HEK293 (cell line): ENCODE measurements around the gene AMPD2.

Source experiments
- CTCF ChIA-PET: fragments of 350-600 bp; formaldehyde crosslinking; extraction: SDS; loops from one replicate; lab custom pipeline; 2021; ENCODE audit warnings: antibody characterized with exemption; lab: Yijun Ruan, JAX
- POLR2A ChIA-PET: fragments of 300-600 bp; formaldehyde crosslinking; extraction: SDS; loops from one replicate; lab custom pipeline; 2020; ENCODE audit warnings: antibody characterized with exemption, inconsistent platforms; lab: Yijun Ruan, JAX
- H3K27ac ChIP-seq: fragments of 200-500 bp; sonication (Bioruptor generic); 2 replicates; pipeline ENCODE4 v1.5.1; 2014; ENCODE audit warnings: low read depth, low read length, control low read depth, inconsistent platforms; ENCODE audit errors: extremely low read depth
- H3K36me3 ChIP-seq, 2 experiments: fragments of 200-500 bp in 1 of 2; sonication (Bioruptor generic) in 1 of 2; 1 replicate in 1 of 2; 2 replicates in 1 of 2; pipeline ENCODE4 v1.5.1; 2014 to 2017; ENCODE audit warnings: inconsistent platforms in 2 of 2, low read length in 2 of 2; ENCODE audit not compliant: control insufficient read depth in 2 of 2, insufficient read depth in 1 of 2
- H3K4me1 ChIP-seq: fragments of 200-500 bp; sonication (Bioruptor generic); 2 replicates; pipeline ENCODE4 v1.5.1; 2014; ENCODE audit warnings: mild to moderate bottlenecking, low read length, inconsistent platforms; ENCODE audit not compliant: control insufficient read depth, insufficient read depth
- H3K4me3 ChIP-seq: 2 replicates; pipeline ENCODE4 v1.5.1; 2011; ENCODE audit warnings: low read depth, mild to moderate bottlenecking, control low read depth, low read length, moderate library complexity
- H3K9me3 ChIP-seq: fragments of 200-500 bp; sonication (Bioruptor generic); 2 replicates; pipeline ENCODE4 v1.5.1; 2014; ENCODE audit warnings: low read depth, low read length, inconsistent platforms; ENCODE audit not compliant: control insufficient read depth, insufficient read depth
- KLF1 ChIP-seq: fragments of 450-650 bp; formaldehyde crosslinking; IDR thresholded peaks from 2 replicates; pipeline ENCODE4 v1.5.1; 2016; ENCODE audit warnings: missing biosample characterization, missing genetic modification characterization
- KLF10 ChIP-seq: fragments of 450-650 bp; IDR thresholded peaks from 2 replicates; pipeline ENCODE4 v1.5.1; 2018; ENCODE audit warnings: missing biosample characterization, mild to moderate bottlenecking, missing genetic modification characterization
- MEIS1 ChIP-seq: sonication (generic); formaldehyde crosslinking; IDR thresholded peaks from 2 replicates; pipeline ENCODE4 v1.8.1; 2022; ENCODE audit warnings: missing genetic modification reagents, mild to moderate bottlenecking, borderline replicate concordance
- OSR2 ChIP-seq: fragments of 450-650 bp; formaldehyde crosslinking; IDR thresholded peaks from 2 replicates; pipeline ENCODE4 v1.5.1; 2016; ENCODE audit warnings: missing biosample characterization, missing genetic modification characterization
- PRDM4 ChIP-seq: fragments of 450-650 bp; formaldehyde crosslinking; IDR thresholded peaks from 2 replicates; pipeline ENCODE4 v1.5.1; 2017; ENCODE audit warnings: missing biosample characterization, missing genetic modification characterization
- SCRT1 ChIP-seq: fragments of 450-650 bp; formaldehyde crosslinking; IDR thresholded peaks from 2 replicates; pipeline ENCODE4 v1.5.1; 2016; ENCODE audit warnings: missing biosample characterization, missing genetic modification characterization, borderline replicate concordance
- SCRT2 ChIP-seq: fragments of 450-650 bp; formaldehyde crosslinking; IDR thresholded peaks from 2 replicates; pipeline ENCODE4 v1.5.1; 2016; ENCODE audit warnings: missing biosample characterization, missing genetic modification characterization
- ZBTB17 ChIP-seq: fragments of 450-650 bp; formaldehyde crosslinking; IDR thresholded peaks from 2 replicates; pipeline ENCODE4 v1.5.1; 2016; ENCODE audit warnings: missing biosample characterization, missing genetic modification characterization
- ZEB2 ChIP-seq: fragments of 450-650 bp; formaldehyde crosslinking; IDR thresholded peaks from 2 replicates; pipeline ENCODE4 v1.5.1; 2016; ENCODE audit warnings: missing biosample characterization, missing genetic modification characterization
- ZNF114 ChIP-seq: fragments of 450-650 bp; formaldehyde crosslinking; IDR thresholded peaks from 2 replicates; pipeline ENCODE4 v1.5.0; 2017; ENCODE audit warnings: missing biosample characterization, missing genetic modification characterization
- ZNF24 ChIP-seq: fragments of 450-650 bp; formaldehyde crosslinking; IDR thresholded peaks from 2 replicates; pipeline ENCODE4 v1.5.1; 2016; ENCODE audit warnings: missing biosample characterization, missing genetic modification characterization
- ZNF292 ChIP-seq: fragments of 450-650 bp; formaldehyde crosslinking; IDR thresholded peaks from 2 replicates; pipeline ENCODE4 v1.5.1; 2016; ENCODE audit warnings: low read depth, missing biosample characterization, missing genetic modification characterization, borderline replicate concordance
- ZNF341 ChIP-seq: fragments of 450-650 bp; formaldehyde crosslinking; IDR thresholded peaks from 2 replicates; pipeline ENCODE4; 2016; ENCODE audit warnings: low read depth, missing biosample characterization, missing genetic modification characterization
- ZNF354C ChIP-seq: fragments of 450-650 bp; formaldehyde crosslinking; IDR thresholded peaks from 2 replicates; pipeline ENCODE4 v1.5.1; 2016; ENCODE audit warnings: missing biosample characterization, missing genetic modification characterization, low read depth, borderline replicate concordance
- ZNF391 ChIP-seq: fragments of 450-650 bp; formaldehyde crosslinking; IDR thresholded peaks from 2 replicates; pipeline ENCODE4 v1.5.1; 2016; ENCODE audit warnings: low read depth, missing biosample characterization, missing genetic modification characterization, borderline replicate concordance
- ZNF416 ChIP-seq: fragments of 450-650 bp; formaldehyde crosslinking; IDR thresholded peaks from 2 replicates; pipeline ENCODE4 v1.5.1; 2016; ENCODE audit warnings: missing biosample characterization, missing genetic modification characterization
- ZNF48 ChIP-seq: fragments of 450-650 bp; formaldehyde crosslinking; IDR thresholded peaks from 2 replicates; pipeline ENCODE4 v1.5.1; 2016; ENCODE audit warnings: missing biosample characterization, missing genetic modification characterization
- ZNF501 ChIP-seq: fragments of 450-650 bp; formaldehyde crosslinking; IDR thresholded peaks from 2 replicates; pipeline ENCODE4 v1.5.1; 2016; ENCODE audit warnings: missing biosample characterization, missing genetic modification characterization
- ZNF530 ChIP-seq: fragments of 450-650 bp; formaldehyde crosslinking; IDR thresholded peaks from 2 replicates; pipeline ENCODE4 v1.5.1; 2016; ENCODE audit warnings: low read depth, missing biosample characterization, missing genetic modification characterization
- ZNF561 ChIP-seq: fragments of 450-650 bp; IDR thresholded peaks from 2 replicates; pipeline ENCODE4 v1.5.1; 2018; ENCODE audit warnings: missing biosample characterization, missing genetic modification characterization, borderline replicate concordance
- ZNF610 ChIP-seq: fragments of 450-650 bp; formaldehyde crosslinking; IDR thresholded peaks from 2 replicates; pipeline ENCODE4 v1.5.1; 2016; ENCODE audit warnings: missing biosample characterization, missing genetic modification characterization, borderline replicate concordance
- ZNF776 ChIP-seq: fragments of 450-650 bp; formaldehyde crosslinking; IDR thresholded peaks from 2 replicates; pipeline ENCODE4 v1.5.0; 2017; ENCODE audit warnings: missing biosample characterization, missing genetic modification characterization, borderline replicate concordance
- ZNF777 ChIP-seq: fragments of 450-650 bp; formaldehyde crosslinking; IDR thresholded peaks from 2 replicates; pipeline ENCODE4 v1.5.1; 2017; ENCODE audit warnings: missing biosample characterization, missing genetic modification characterization, borderline replicate concordance
- ZNF785 ChIP-seq: fragments of 450-650 bp; formaldehyde crosslinking; IDR thresholded peaks from 2 replicates; pipeline ENCODE4 v1.5.1; 2016; ENCODE audit warnings: missing biosample characterization, missing genetic modification characterization
- ZSCAN30 ChIP-seq: fragments of 450-650 bp; IDR thresholded peaks from 2 replicates; pipeline ENCODE4 v1.5.1; 2018; ENCODE audit warnings: missing biosample characterization, mild to moderate bottlenecking, missing genetic modification characterization, moderate library complexity
- TF ChIP-seq, protein P1 (sequence below): fragments of 450-650 bp; formaldehyde crosslinking; IDR thresholded peaks from 2 replicates; pipeline ENCODE4 v1.5.1; 2016; ENCODE audit warnings: missing biosample characterization, missing genetic modification characterization
- TF ChIP-seq, protein P2 (sequence below): fragments of 450-650 bp; formaldehyde crosslinking; conservative IDR thresholded peaks from 2 replicates; pipeline ENCODE4 v1.5.1; 2016; ENCODE audit warnings: low read depth, missing biosample characterization, missing genetic modification characterization

The AMPD2 gene

GRCh38 chr1:109619576-109620400 is at the start of gene AMPD2, which contains the start of gene GNAT2:
TSS of gene AMPD2 (plus strand) at chr1:109619837. CDS start at chr1:109621176, 1,339 bp downstream.
TSS of gene GNAT2 (minus strand) at chr1:109619616. CDS start at chr1:109612870, 6,746 bp downstream.
- Histone ChIP-seq H3K9me3 (no peaks in the 10 kb centered on the region), H3K4me1 (peaks cover 4% of the 10 kb centered on the region; the same call in 1 of the 2 replicates), H3K36me3 (no peaks in the 10 kb centered on the region), H3K27ac (peak within 1 kb of the TSS; percentile 78), H3K4me3 (peak within 1 kb of the TSS; percentile 73)
- ChIA-PET POLR2A (interaction anchor here (0.5 to 2.4 kb wide), 6 partner anchors 8 to 156 kb away, joined by 3 to 29 read pairs (median 3); partner anchors contain the start of gene GNAI3), CTCF (interaction anchor here (0.6 to 2.0 kb wide), 11 partner anchors 11 to 456 kb away, joined by 3 to 18 read pairs (median 3); partner anchors contain the start of genes AHCYL1 and GNAI3)
- TF ChIP-seq ZNF354C (tag by site-specific recombination) (no peak), ZNF777 (peak; percentile 67; the same call in 1 of the 2 replicates), SCRT2 (tag by site-specific recombination) (peak; percentile 99), ZNF561 (tag by site-specific recombination) (0 out of 2 replicates have a peak, but pooled peaks have one; percentile 17), ZNF292 (tag by site-specific recombination) (no peak), ZNF501 (tag by site-specific recombination) (peak; percentile 69; the same call in 1 of the 2 replicates), ZNF391 (tag by site-specific recombination) (no peak), ZNF341 (peak; percentile 66; the same call in 1 of the 2 replicates), SCRT1 (tag by site-specific recombination) (peak; percentile 92), ZNF114 (tag by site-specific recombination) (no peak), ZEB2 (peak; percentile 36), ZNF785 (tag by site-specific recombination) (no peak), PRDM4 (tag by site-specific recombination) (0 out of 2 replicates have a peak, but pooled peaks have one; percentile 21), MEIS1 (CRISPR knock-in tag) (no peak), ZSCAN30 (tag by site-specific recombination) (peak; percentile 70; the same call in 1 of the 2 replicates), ZNF776 (tag by site-specific recombination) (no peak), ZNF610 (tag by site-specific recombination) (no peak), ZNF416 (tag by site-specific recombination) (0 out of 2 replicates have a peak, but pooled peaks have one; percentile 21), OSR2 (tag by site-specific recombination) (peak; percentile 70), ZNF530 (no peak), ZNF48 (tag by site-specific recombination) (no peak), ZBTB17 (tag by site-specific recombination) (peak; percentile 36; the same call in 1 of the 2 replicates), KLF10 (tag by site-specific recombination) (peak; percentile 51), ZNF24 (tag by site-specific recombination) (no peak), KLF1 (tag by site-specific recombination) (0 out of 2 replicates have a peak, but pooled peaks have one; percentile 10)
- TF ChIP-seq, protein P1, sequence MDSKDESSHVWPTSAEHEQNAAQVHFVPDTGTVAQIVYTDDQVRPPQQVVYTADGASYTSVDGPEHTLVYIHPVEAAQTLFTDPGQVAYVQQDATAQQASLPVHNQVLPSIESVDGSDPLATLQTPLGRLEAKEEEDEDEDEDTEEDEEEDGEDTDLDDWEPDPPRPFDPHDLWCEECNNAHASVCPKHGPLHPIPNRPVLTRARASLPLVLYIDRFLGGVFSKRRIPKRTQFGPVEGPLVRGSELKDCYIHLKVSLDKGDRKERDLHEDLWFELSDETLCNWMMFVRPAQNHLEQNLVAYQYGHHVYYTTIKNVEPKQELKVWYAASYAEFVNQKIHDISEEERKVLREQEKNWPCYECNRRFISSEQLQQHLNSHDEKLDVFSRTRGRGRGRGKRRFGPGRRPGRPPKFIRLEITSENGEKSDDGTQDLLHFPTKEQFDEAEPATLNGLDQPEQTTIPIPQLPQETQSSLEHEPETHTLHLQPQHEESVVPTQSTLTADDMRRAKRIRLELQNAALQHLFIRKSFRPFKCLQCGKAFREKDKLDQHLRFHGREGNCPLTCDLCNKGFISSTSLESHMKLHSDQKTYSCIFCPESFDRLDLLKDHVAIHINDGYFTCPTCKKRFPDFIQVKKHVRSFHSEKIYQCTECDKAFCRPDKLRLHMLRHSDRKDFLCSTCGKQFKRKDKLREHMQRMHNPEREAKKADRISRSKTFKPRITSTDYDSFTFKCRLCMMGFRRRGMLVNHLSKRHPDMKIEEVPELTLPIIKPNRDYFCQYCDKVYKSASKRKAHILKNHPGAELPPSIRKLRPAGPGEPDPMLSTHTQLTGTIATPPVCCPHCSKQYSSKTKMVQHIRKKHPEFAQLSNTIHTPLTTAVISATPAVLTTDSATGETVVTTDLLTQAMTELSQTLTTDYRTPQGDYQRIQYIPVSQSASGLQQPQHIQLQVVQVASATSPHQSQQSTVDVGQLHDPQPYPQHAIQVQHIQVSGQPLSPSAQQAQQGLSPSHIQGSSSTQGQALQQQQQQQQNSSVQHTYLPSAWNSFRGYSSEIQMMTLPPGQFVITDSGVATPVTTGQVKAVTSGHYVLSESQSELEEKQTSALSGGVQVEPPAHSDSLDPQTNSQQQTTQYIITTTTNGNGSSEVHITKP: peak; percentile 14; the same call in 1 of the 2 replicates
- TF ChIP-seq, protein P2, sequence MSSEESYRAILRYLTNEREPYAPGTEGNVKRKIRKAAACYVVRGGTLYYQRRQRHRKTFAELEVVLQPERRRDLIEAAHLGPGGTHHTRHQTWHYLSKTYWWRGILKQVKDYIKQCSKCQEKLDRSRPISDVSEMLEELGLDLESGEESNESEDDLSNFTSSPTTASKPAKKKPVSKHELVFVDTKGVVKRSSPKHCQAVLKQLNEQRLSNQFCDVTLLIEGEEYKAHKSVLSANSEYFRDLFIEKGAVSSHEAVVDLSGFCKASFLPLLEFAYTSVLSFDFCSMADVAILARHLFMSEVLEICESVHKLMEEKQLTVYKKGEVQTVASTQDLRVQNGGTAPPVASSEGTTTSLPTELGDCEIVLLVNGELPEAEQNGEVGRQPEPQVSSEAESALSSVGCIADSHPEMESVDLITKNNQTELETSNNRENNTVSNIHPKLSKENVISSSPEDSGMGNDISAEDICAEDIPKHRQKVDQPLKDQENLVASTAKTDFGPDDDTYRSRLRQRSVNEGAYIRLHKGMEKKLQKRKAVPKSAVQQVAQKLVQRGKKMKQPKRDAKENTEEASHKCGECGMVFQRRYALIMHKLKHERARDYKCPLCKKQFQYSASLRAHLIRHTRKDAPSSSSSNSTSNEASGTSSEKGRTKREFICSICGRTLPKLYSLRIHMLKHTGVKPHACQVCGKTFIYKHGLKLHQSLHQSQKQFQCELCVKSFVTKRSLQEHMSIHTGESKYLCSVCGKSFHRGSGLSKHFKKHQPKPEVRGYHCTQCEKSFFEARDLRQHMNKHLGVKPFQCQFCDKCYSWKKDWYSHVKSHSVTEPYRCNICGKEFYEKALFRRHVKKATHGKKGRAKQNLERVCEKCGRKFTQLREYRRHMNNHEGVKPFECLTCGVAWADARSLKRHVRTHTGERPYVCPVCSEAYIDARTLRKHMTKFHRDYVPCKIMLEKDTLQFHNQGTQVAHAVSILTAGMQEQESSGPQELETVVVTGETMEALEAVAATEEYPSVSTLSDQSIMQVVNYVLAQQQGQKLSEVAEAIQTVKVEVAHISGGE (tag by site-specific recombination): 0 out of 2 replicates have a peak, but pooled peaks have one; percentile 43
